SK-N-SH (cell line): ENCODE results near the gene DERL3. TPM values are rescaled to one million over a fixed set of nuclear protein-coding genes. Genes with fewer than 3 reads are reported as not detected.

Experiments used
- CTCF ChIA-PET: fragments of 300-600, 350-600 bp; formaldehyde crosslinking; extraction: SDS; loops from one replicate; lab custom pipeline; 2021; lab: Yijun Ruan, JAX
- POLR2A ChIA-PET: fragments of 350-600 bp; sonication (Branson Sonifier 250); formaldehyde crosslinking; extraction: SDS; loops from one replicate; lab custom pipeline; 2020; ENCODE audit warnings: antibody characterized with exemption, inconsistent platforms; lab: Yijun Ruan, JAX
- DNase-seq: peaks from one replicate; pipeline ENCODE4 v3.0.0; 2012
- H2AFZ ChIP-seq: fragments of 200-600 bp; sonication (generic); 2 replicates; pipeline ENCODE4 v1.8.1; 2016; ENCODE audit warnings: antibody characterized with exemption, mild to moderate bottlenecking, low read depth
- H3F3A ChIP-seq: fragments of 200-600 bp; sonication (generic); replicated peaks from 2 replicates; pipeline ENCODE3; 2016; ENCODE audit warnings: antibody characterized with exemption, mild to moderate bottlenecking; ENCODE audit not compliant: insufficient read depth
- H3K27ac ChIP-seq, 2 experiments: fragments of 200-500 bp in 1 of 2; fragments of 200-600 bp in 1 of 2; sonication (Bioruptor generic) in 1 of 2; sonication (generic), shearing (Covaris generic) in 1 of 2; 2 replicates each; pipeline versions ENCODE4 v1.5.1 to v1.6.1; 2014 to 2016; ENCODE audit warnings: low read depth in 2 of 2, inconsistent platforms in 1 of 2, low read length in 1 of 2, mild to moderate bottlenecking in 1 of 2, mixed read lengths in 1 of 2
- H3K27me3 ChIP-seq: fragments of 200-600 bp; sonication (generic), shearing (Covaris generic); 2 replicates; pipeline ENCODE4 v1.6.1; 2016; ENCODE audit warnings: mixed run types; ENCODE audit not compliant: insufficient read depth
- H3K36me3 ChIP-seq, 2 experiments: fragments of 200-500 bp in 1 of 2; fragments of 200-600 bp in 1 of 2; sonication (Bioruptor generic) in 1 of 2; sonication (generic) in 1 of 2; replicated peaks in 1 of 2; 2 replicates each; pipeline versions ENCODE3 to v1.5.1; 2014 to 2016; ENCODE audit warnings: low read length in 1 of 2, mild to moderate bottlenecking in 1 of 2; ENCODE audit not compliant: insufficient read depth in 2 of 2, control insufficient read depth in 1 of 2
- H3K4me1 ChIP-seq, 2 experiments: fragments of 200-500 bp in 1 of 2; fragments of 200-600 bp in 1 of 2; sonication (Bioruptor generic) in 1 of 2; sonication (generic), shearing (Covaris generic) in 1 of 2; 2 replicates each; pipeline versions ENCODE4 v1.5.1 to v1.6.1; 2014 to 2016; ENCODE audit warnings: low read depth in 1 of 2, low read length in 1 of 2, mixed run types in 1 of 2; ENCODE audit not compliant: insufficient read depth in 2 of 2, control insufficient read depth in 1 of 2
- H3K4me2 ChIP-seq: fragments of 200-600 bp; sonication (generic), shearing (Covaris generic); 2 replicates; pipeline ENCODE4 v1.6.1; 2017; ENCODE audit warnings: mixed run types
- H3K4me3 ChIP-seq, 2 experiments: fragments of 200-500 bp in 1 of 2; fragments of 200-600 bp in 1 of 2; sonication (Bioruptor generic) in 1 of 2; sonication (generic), shearing (Covaris generic) in 1 of 2; 2 replicates each; pipeline versions ENCODE4 v1.5.1 to v1.8.1; 2014 to 2016; ENCODE audit warnings: low read depth in 2 of 2, inconsistent platforms in 1 of 2, low read length in 1 of 2, mild to moderate bottlenecking in 1 of 2, mixed read lengths in 1 of 2, moderate library complexity in 1 of 2
- H3K79me2 ChIP-seq: fragments of 200-600 bp; sonication (generic); 2 replicates; pipeline ENCODE4 v1.8.1; 2017; ENCODE audit warnings: mild to moderate bottlenecking; ENCODE audit not compliant: insufficient read depth
- H3K9ac ChIP-seq: fragments of 200-600 bp; sonication (generic); 2 replicates; pipeline ENCODE4 v1.6.1; 2017; ENCODE audit warnings: mixed run types
- H3K9me2 ChIP-seq: fragments of 200-600 bp; sonication (generic); 2 replicates; pipeline ENCODE4 v1.6.1; 2017; ENCODE audit warnings: mixed run types
- H3K9me3 ChIP-seq: fragments of 200-600 bp; sonication (generic); 2 replicates; pipeline ENCODE4 v1.6.1; 2017; ENCODE audit warnings: mixed run types, mild to moderate bottlenecking, moderate library complexity
- H4K20me1 ChIP-seq: fragments of 200-600 bp; sonication (generic); 2 replicates; pipeline ENCODE4 v1.6.1; 2017; ENCODE audit warnings: mild to moderate bottlenecking, mixed run types; ENCODE audit not compliant: insufficient read depth
- ELF1 ChIP-seq: IDR thresholded peaks from 2 replicates; pipeline ENCODE4 v1.4.0; 2012
- GABPA ChIP-seq: IDR thresholded peaks from 2 replicates; pipeline ENCODE4 v1.4.0; 2012; ENCODE audit warnings: low read depth, mild to moderate bottlenecking
- GATA2 ChIP-seq: sonication (generic); formaldehyde crosslinking; IDR thresholded peaks from 2 replicates; pipeline ENCODE4 v1.5.0; 2020; ENCODE audit warnings: mild to moderate bottlenecking, missing genetic modification reagents
- IRF3 ChIP-seq: fragments of 150-350 bp; IDR thresholded peaks from 2 replicates; pipeline ENCODE4 v1.6.1; 2016; ENCODE audit warnings: mild to moderate bottlenecking, low read depth, low read length
- MAX ChIP-seq: IDR thresholded peaks from 2 replicates; pipeline ENCODE4 v1.4.0; 2012; ENCODE audit warnings: low read depth
- MXI1 ChIP-seq: IDR thresholded peaks from 2 replicates; pipeline ENCODE4 v1.6.1; 2012; ENCODE audit warnings: mild to moderate bottlenecking, low read depth, low read length, improper control_type of control experiment
- RAD21 ChIP-seq: IDR thresholded peaks from 2 replicates; pipeline ENCODE4 v1.6.1; 2012; ENCODE audit warnings: mild to moderate bottlenecking, low read length
- RFX5 ChIP-seq: IDR thresholded peaks from 2 replicates; pipeline ENCODE4 v1.6.1; 2012; ENCODE audit warnings: mild to moderate bottlenecking, improper control_type of control experiment, low read length
- RXRA ChIP-seq: IDR thresholded peaks from 2 replicates; pipeline ENCODE4 v1.4.0; 2012; ENCODE audit warnings: low read depth, mild to moderate bottlenecking, borderline replicate concordance
- SMC3 ChIP-seq: IDR thresholded peaks from 2 replicates; pipeline ENCODE4 v1.6.1; 2012; ENCODE audit warnings: low read depth, low read length, improper control_type of control experiment
- TCF12 ChIP-seq: IDR thresholded peaks from 2 replicates; pipeline ENCODE4 v1.4.0; 2012
- USF2 ChIP-seq: fragments of 150-350 bp; IDR thresholded peaks from 2 replicates; pipeline ENCODE4 v1.6.1; 2017; ENCODE audit warnings: antibody characterized with exemption, low read length, low read depth, borderline replicate concordance
- WGBS: methylation state at CpG from one replicate; pipeline ENCODE4 v1.1.6; 2017; ENCODE audit warnings: low lambda C conversion rate; 5-methylcytosine and 5-hydroxymethylcytosine counted together
- polyA plus RNA-seq, 3 experiments: library from polyadenylated mRNA; depleted of rRNA; stranded (reverse); fragments of >200 nt; gene quantifications; 2 replicates each; pipeline ENCODE4 v1.2.3, GENCODE V29; 2012

DERL3 gene
- polyA plus RNA-seq, 1 of the 3 experiments (the other 2 are of a cell fraction), result not detected

- TF ChIP-seq USF2, result no peak; the same call in 1 of the 2 replicates
These were observed 12.1 kb downstream of the DERL3 start (continued) for GRCh38 chr22:23826510-23827350.

GRCh38 chr22:23825246-23825905 lies 13.4 kb downstream of the DERL3 start:
- TF ChIP-seq MAX, result no peak
- no peak for TF ChIP-seq RFX5
- no peak for TF ChIP-seq SMC3
- TF ChIP-seq MXI1, result no peak
- TF ChIP-seq GATA2, result no peak
- TF ChIP-seq GABPA, result no peak
- TF ChIP-seq ELF1, result no peak
- no peak for TF ChIP-seq RXRA
- TF ChIP-seq RAD21, result no peak
- no peak for TF ChIP-seq TCF12
- no peak for TF ChIP-seq IRF3

More at GRCh38 chr22:23825246-23825905, 13.4 kb downstream of the DERL3 start:
- ChIA-PET POLR2A (interaction anchor here (1.2 to 2.1 kb wide), 2 partner anchors 21 to 24 kb away, joined by 5 to 13 read pairs; no protein-coding TSS in a partner anchor), CTCF (interaction anchor here (1.0 to 2.8 kb wide), 4 partner anchors 24 to 58 kb away, joined by 3 to 16 read pairs (median 4); partner anchors contain the start of gene CHCHD10)
- peaks cover 4% of the 10 kb centered on the region; the same call in 1 of the 2 replicates for H3K79me2 ChIP-seq
- peaks cover 37 to 40% of the 10 kb centered on the region in 2 experiments for H3K36me3 ChIP-seq
- no peak overlapping the region for H3K4me2 ChIP-seq
- no peak for DNase-seq
- peak overlapping the region; percentile 23; the same call in 1 of the 2 replicates for H3K9ac ChIP-seq
- no peak overlapping the region for H2AFZ ChIP-seq
- no peaks in the 10 kb centered on the region for H3K9me3 ChIP-seq
- no peaks in the 10 kb centered on the region; the same call in 1 of the 2 replicates for H4K20me1 ChIP-seq
- peaks cover 14% of the 10 kb centered on the region for H3F3A ChIP-seq
- 92% methylated on average over 11 of the region's 12 CpGs for WGBS
- peaks cover 0 to 65% of the 10 kb centered on the region in 2 experiments; a peak in 2 of 4 replicates for H3K4me1 ChIP-seq
- peak overlapping the region; percentile 76 to 95 for H3K27ac ChIP-seq
- no peak overlapping the region for H3K4me3 ChIP-seq
- H3K27me3 ChIP-seq, result no peaks in the 10 kb centered on the region
- H3K9me2 ChIP-seq, result no peaks in the 10 kb centered on the region
